NCI-H1930 (cell line): Measurements from ENCODE around the gene IGSF10.
"Not testable (repeated sequence)": the region's sequence is repeated elsewhere in the genome, so short reads cannot be mapped to it uniquely, and the experiment has no call there.

Experiments used
- DNase-seq, 2 experiments: peaks; one replicate each; lab custom pipeline; 2025; lab: John Stamatoyannopoulos, UW

The IGSF10 gene

DNA sequence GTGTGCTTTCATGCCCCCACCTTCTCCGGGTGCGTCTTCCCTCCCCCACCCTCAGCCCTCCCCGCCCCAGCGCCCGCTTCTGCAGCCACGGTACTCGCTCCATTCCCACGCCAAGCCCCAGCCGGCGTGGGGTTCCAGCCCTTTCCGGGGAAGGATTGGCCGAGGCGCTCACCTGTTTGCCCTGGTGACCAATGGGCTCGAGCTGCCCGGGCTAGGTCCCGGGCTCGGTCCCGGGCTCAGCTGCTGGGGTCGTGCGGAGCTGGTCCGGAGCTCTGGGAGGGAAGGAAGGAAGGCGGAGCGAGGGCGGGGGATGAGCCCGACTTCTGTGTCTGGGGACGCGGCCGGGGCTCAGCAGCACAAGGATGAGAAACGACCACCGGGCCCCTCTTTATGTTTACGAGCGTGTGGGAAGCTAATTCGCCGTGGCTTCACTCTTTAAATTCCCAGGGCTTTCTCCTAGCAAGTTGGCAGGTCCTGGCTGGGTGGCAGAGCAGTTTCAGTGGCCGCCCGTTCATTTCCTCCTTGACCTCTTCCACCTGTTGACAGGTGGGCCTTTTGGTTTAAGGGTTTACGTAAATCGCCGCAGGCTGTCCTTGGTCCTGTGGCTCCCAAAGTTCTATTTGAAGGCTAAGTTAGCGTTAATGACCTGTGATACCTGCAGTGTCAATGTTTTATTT, at the start of gene IGSF10:
Gene IGSF10, minus strand, starts transcription at position 288 of the 677 bp plus-strand sequence. CDS start 2,352 bp downstream, outside the sequence.
- no peak for DNase-seq

- not testable (repeated sequence) for DNase-seq
Measured at GRCh38 chr3:151509468-151510135, 48.7 kb upstream of the IGSF10 start.

DNA sequence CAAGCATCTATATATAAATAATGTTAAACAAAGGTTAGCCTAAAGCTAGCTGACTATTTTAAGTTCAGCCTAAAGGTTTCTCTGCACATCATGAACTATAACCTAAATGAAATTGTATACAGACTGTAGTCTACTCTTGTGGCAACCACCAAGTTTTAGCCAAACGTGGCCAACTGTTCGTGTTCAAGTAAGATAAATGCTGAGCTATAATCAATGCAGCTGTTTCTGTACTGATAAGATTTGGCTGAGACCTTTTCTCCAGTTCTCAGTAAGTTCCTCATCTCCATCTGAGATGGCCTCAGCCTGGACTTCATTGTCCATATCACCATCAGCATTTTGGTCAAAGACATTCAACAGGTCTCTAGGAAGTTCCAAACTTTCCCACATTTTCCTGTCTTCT, 43.7 kb upstream of the IGSF10 start:
- no peak for DNase-seq

DNA sequence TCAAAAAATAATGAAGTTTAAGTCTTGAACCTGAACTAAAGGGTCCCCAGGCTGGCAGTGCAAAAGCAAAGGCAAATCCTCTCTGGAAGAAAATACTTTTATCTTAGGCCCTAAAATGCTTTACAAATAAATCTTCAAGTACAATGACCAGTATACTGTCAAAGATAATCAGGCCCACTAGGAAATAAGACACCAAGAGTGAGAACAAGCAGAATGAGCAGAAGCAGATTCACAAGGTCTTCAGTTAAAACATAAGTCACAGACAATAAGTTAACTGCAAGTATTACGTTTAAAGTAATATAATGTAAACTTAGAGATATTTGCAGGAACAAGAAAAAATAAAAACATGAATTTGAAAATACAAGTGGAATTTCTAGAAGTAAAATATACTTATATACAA, 42.2 kb upstream of the IGSF10 start:
- DNase-seq: no peak

DNA sequence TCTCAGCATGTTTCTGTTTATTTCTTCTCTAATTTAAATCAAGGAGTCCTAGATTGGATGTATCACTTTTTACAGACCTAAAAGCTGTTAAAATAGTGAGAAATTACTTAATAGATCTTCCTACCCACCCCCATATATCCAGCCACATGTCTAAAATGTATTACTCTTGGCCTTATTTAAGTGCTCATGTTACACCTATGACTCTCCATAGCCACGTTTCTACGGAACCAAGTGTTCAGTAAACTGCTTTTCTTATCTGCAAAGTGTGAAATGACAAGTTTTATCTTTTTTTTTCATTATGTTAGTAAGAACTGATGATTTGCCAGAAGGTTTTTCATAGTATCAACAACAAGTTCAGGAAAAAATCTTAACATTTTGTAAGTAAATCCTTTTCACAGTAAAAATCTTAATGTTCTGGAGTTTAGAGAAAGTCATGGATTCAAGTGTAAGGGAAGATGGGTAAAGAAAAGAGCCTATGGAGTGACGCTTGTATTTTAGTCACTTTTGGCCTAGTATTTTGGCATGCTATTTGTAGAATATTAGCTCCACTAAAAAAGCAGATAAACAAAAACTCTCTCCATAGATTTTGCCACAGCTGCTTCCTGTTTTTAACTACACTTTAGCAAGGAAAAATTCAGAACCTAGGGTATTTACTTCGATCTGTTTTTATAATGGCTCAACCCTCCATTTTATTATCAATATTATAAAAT, 41.2 kb upstream of the IGSF10 start:
- DNase-seq: no peak

GRCh38 chr3:151501171-151501922, 40.5 kb upstream of the IGSF10 start:
- no peak for DNase-seq

DNA sequence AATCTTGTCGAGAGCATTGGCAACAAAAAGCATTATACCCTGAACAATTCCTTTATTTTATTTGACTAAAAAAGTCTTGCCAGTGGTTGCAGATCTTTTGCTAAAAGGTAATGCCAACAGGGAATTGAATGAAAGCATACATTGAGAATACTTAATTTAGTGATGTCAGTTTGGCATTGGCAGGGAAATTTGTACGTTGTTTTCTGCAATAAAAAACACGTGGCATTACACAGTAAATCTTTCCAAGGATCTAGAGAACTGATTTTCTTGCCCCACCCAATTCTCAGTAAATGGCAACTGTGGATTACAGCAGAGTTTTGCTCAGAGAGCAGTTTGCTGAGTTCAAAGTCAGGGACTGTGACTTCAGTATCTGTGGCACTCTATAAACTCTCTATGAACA, 38.3 kb upstream of the IGSF10 start:
- DNase-seq: no peak

- DNase-seq: no peak
Measured at GRCh38 chr3:151491525-151491924, 30.7 kb upstream of the IGSF10 start.

DNA sequence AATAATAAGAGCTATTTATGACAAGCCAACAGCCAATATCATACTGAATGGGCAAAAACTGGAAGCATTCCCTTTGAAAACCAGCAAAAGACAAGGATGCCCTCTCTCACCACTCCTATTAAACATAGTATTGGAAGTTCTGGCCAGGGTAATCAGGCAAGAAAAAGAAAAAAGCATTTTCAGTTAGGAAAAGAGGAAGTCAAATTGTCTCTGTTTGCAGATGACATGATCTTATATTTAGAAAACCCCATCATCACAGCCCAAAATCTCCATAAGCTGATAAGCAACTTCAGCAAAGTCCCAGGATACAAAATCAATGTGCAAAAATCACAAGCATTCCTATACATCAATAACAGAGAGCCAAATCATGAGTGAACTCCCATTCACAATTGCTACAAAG, 27.0 kb upstream of the IGSF10 start:
- not testable (repeated sequence) for DNase-seq

DNA sequence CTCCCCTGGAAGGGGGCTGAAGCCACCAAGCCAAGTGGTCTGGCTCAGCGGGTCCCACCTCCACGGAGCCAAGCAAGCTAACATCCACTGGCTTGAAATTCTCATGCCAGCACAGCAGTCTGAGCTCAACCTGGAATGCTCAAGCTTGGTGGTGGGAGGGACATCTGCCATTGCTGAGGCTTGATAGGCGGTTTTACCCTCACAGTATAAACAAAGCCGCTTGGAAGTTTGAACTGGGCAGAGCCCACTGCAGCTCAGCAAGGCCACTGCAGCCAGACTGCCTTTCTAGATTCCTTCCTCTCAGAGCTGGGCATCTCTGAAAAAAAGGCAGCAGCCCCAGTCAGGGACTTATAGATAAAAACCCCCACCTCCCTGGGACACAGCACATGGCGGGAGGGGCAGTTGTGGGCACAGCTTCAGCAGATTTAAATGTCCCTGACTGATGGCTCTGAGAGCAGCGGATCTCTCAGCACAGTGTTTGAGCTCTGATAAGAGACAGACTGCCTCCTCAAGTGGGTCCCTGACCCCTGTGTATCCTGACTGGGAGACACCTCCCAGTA, 23.2 kb upstream of the IGSF10 start:
- DNase-seq: no peak

DNA sequence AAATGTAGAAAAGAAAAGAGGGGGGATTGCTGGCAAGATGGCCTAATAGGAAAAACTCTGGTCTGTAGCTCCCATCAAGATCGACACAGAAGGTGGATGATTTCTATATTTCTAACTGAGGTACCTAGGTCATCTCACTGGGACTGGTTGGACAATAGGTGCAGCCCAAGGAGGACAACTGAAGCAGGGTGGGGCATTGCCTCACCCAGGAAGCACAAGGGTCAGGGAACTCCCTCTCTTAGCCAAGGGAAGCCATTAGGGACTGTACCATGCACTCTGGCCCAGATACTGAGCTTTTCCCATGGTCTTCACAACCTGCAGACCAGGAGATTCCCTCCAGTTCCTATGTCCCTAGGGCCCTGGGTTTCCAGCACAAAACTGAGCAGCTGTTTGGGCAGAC, 22.6 kb upstream of the IGSF10 start:
- no peak for DNase-seq

DNA sequence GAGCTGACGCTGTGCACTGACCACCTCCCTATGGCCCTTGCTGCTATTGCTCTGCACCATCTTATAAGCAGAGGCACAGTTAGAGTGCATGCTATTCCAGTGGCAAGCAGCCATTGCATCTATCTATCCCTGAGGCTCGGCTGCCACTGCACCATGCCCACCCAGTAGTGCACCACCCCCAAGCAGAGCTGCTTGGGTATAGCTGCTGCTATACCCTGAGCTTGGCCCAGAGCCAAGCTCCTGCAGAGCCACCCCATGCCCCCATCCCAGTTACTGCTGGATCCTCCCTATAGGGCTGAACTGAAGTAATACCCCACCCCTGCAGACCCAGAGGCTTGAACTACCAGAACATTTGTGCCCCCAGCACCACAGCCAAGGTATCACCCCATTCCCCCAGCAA, 19.6 kb upstream of the IGSF10 start:
- no peak for DNase-seq

- DNase-seq: no peak
Measured at GRCh38 chr3:151479452-151479851, 18.6 kb upstream of the IGSF10 start.

DNA sequence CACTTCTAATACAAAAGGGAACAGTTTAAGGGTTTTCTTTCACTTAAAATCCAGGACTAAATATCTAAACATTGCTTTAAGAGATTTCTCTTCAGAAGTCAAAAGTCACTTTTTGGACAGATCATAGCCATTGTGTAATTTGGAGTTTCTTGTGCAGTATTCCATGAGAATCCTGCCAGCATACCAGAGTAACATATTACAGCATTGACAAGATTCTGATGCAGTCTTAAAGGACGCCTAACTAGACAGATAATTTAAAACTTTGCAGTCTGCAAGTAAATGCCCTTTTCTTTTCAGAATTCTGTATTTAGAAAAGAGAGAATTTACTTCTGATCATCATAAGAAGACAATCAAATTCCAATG, 17.5 kb upstream of the IGSF10 start:
- no peak for DNase-seq

DNA sequence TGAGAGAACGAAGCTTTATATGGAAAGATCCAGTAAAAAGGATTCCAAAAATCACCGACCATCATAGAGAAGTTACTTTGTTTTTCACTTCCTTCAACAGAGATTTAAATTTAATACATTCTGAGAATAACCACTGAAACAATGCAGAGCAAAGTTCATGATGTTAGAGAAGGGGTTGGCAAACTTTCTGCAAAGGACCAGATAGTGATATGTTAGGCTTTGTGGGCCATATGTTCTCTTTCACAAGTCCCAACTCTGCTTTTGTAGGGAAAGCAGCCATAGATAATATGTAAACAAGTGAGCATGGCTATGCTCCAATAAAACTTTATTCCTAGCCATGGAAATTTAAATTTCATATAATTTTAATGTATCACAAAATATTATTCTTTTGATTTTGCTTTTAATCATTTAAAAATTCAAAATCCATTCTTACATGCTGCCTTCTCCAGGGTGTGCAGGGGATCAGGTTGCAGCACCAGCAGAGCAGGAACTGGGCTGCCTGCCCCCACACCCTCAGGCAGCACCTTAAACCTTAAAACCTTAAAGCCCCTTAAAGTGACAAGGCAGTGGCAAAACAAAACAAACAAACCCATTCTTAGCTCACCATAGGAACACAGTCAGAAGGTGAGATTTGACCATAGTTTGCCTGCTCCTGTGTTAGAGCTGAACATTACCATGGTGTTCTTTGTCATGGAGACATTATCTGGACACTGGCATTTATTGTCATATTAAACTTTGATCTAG, 16.9 kb upstream of the IGSF10 start:
- DNase-seq: no peak

GRCh38 chr3:151476344-151477018, 15.6 kb upstream of the IGSF10 start:
- DNase-seq: no peak

- DNase-seq: no peak
Measured at GRCh38 chr3:151468284-151468917, 7.5 kb upstream of the IGSF10 start.

- no peak for DNase-seq
Measured at GRCh38 chr3:151467069-151467468, 6.2 kb upstream of the IGSF10 start.

DNA sequence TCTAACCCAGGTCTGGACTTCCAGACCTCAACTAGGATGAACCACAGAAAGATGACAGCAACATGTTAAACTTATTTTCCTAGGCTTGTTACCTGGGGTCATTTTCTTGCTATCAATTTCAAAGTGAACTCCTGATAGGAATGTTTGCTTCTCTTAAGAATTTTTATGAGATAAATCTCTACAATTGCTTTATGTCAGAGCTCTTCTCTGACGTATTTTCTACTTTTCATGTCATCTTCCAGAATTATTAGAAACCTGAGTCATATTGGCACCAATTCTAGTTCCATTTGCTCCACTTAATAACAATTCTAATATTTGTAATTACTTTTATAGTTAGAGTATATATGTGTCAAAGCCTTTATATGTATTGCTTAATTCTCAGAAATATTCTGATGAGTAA, 2.1 kb upstream of the IGSF10 start:
- no peak for DNase-seq

DNA sequence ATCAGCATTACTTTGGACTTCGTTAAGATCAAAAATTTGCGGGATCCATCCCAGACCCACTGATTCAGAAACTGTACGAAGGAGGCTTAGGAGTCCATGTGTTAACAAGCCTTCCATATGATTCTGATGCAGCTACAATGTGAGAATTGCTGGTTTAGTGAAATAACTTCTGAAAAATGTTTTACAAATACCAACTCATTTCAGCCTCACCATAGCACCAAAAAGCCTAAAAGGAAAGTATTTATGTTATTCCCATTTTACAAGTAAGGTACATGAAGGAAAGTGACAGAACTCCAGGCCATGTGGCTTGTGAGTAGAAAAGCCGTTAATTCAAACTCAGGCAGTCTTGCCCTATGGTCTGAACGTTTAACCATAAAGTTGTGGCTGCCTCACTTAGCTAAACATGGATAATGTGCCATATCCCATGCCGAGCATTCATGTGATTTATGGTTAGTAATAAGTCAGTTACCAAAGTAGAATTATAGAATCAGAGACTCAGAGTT, 1.5 kb upstream of the IGSF10 start:
- DNase-seq: no peak
